H1 (cell line): ENCODE measurements around the gene CSTF2T. TPM values are rescaled to one million over a fixed set of nuclear protein-coding genes. Genes with fewer than 3 reads are reported as not detected.

Experiments
- SUZ12 ChIP-seq: fragments of 200-600 bp; sonication (generic); IDR thresholded peaks from 2 replicates; pipeline ENCODE4 v1.6.1; 2012; ENCODE audit warnings: mild to moderate bottlenecking, inconsistent platforms, low read length, moderate library complexity, mixed read lengths
- polyA plus RNA-seq, 7 experiments: library from polyadenylated mRNA; depleted of rRNA in 3 of 7; stranded (reverse) in 5 of 7; unstranded in 2 of 7; fragments of >200 nt in 5 of 7; fragments of 200-250 nt in 2 of 7; gene quantifications; 1 replicate in 5 of 7; 2 replicates in 1 of 7; 4 replicates in 1 of 7; pipeline versions ENCODE4 v1.2.1 to v1.2.3, GENCODE V29; 2011 to 2013; ENCODE audit warnings: missing spikeins in 2 of 7, mixed read lengths in 2 of 7
- total RNA-seq: library from RNA; stranded (reverse); fragmentation: NEBNext Ultra II Directional; extraction: Animal tissue kit (Norgen Biotek cat#: 25700); gene quantifications from 2 replicates; pipeline ENCODE4 v1.2.1, GENCODE V29; 2021
- TF ChIP-seq, protein P1 (sequence below): fragments of 300-600 bp; sonication (generic); IDR thresholded peaks from 2 replicates; pipeline ENCODE4 v1.7.1; 2012; ENCODE audit warnings: low read length, moderate library complexity, mild to moderate bottlenecking, inconsistent platforms; ENCODE audit not compliant: insufficient replicate concordance

Gene CSTF2T
- total and polyA plus RNA-seq, 2 of the 8 experiments (the other 6 are each of a cell fraction or from before 2014, with no cell fraction given), result 9.4 to 32.4 TPM

DNA sequence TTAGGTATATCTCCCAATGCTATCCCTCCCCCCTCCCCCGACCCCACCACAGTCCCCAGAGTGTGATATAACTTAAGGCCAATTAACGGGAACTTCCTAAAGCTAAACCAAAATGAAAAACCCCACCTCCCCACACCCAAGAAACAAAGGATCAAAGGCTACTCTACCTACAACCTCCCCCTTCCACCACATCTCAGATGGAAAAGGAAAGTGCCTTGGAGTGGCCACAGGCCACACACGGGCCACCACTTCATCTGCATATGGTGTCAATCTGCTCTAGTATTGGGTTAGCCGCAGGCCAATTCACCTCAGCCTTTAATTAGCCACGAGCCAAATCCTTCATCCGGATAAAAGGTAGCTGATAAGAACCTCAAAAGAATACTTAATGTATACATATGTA lies 19.6 kb downstream of the CSTF2T start (continued):
- TF ChIP-seq, protein P1, sequence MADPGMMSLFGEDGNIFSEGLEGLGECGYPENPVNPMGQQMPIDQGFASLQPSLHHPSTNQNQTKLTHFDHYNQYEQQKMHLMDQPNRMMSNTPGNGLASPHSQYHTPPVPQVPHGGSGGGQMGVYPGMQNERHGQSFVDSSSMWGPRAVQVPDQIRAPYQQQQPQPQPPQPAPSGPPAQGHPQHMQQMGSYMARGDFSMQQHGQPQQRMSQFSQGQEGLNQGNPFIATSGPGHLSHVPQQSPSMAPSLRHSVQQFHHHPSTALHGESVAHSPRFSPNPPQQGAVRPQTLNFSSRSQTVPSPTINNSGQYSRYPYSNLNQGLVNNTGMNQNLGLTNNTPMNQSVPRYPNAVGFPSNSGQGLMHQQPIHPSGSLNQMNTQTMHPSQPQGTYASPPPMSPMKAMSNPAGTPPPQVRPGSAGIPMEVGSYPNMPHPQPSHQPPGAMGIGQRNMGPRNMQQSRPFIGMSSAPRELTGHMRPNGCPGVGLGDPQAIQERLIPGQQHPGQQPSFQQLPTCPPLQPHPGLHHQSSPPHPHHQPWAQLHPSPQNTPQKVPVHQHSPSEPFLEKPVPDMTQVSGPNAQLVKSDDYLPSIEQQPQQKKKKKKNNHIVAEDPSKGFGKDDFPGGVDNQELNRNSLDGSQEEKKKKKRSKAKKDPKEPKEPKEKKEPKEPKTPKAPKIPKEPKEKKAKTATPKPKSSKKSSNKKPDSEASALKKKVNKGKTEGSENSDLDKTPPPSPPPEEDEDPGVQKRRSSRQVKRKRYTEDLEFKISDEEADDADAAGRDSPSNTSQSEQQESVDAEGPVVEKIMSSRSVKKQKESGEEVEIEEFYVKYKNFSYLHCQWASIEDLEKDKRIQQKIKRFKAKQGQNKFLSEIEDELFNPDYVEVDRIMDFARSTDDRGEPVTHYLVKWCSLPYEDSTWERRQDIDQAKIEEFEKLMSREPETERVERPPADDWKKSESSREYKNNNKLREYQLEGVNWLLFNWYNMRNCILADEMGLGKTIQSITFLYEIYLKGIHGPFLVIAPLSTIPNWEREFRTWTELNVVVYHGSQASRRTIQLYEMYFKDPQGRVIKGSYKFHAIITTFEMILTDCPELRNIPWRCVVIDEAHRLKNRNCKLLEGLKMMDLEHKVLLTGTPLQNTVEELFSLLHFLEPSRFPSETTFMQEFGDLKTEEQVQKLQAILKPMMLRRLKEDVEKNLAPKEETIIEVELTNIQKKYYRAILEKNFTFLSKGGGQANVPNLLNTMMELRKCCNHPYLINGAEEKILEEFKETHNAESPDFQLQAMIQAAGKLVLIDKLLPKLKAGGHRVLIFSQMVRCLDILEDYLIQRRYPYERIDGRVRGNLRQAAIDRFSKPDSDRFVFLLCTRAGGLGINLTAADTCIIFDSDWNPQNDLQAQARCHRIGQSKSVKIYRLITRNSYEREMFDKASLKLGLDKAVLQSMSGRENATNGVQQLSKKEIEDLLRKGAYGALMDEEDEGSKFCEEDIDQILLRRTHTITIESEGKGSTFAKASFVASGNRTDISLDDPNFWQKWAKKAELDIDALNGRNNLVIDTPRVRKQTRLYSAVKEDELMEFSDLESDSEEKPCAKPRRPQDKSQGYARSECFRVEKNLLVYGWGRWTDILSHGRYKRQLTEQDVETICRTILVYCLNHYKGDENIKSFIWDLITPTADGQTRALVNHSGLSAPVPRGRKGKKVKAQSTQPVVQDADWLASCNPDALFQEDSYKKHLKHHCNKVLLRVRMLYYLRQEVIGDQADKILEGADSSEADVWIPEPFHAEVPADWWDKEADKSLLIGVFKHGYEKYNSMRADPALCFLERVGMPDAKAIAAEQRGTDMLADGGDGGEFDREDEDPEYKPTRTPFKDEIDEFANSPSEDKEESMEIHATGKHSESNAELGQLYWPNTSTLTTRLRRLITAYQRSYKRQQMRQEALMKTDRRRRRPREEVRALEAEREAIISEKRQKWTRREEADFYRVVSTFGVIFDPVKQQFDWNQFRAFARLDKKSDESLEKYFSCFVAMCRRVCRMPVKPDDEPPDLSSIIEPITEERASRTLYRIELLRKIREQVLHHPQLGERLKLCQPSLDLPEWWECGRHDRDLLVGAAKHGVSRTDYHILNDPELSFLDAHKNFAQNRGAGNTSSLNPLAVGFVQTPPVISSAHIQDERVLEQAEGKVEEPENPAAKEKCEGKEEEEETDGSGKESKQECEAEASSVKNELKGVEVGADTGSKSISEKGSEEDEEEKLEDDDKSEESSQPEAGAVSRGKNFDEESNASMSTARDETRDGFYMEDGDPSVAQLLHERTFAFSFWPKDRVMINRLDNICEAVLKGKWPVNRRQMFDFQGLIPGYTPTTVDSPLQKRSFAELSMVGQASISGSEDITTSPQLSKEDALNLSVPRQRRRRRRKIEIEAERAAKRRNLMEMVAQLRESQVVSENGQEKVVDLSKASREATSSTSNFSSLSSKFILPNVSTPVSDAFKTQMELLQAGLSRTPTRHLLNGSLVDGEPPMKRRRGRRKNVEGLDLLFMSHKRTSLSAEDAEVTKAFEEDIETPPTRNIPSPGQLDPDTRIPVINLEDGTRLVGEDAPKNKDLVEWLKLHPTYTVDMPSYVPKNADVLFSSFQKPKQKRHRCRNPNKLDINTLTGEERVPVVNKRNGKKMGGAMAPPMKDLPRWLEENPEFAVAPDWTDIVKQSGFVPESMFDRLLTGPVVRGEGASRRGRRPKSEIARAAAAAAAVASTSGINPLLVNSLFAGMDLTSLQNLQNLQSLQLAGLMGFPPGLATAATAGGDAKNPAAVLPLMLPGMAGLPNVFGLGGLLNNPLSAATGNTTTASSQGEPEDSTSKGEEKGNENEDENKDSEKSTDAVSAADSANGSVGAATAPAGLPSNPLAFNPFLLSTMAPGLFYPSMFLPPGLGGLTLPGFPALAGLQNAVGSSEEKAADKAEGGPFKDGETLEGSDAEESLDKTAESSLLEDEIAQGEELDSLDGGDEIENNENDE, result no peak
- no peak for TF ChIP-seq SUZ12
- TF ChIP-seq, all 59 proteins: peak for 0
